Endodermal cell (in vitro differentiated cells): ENCODE results near the gene SYPL2. TPM values are rescaled to one million over a fixed set of nuclear protein-coding genes. Genes with fewer than 3 reads are reported as not detected.

Experiments
- DNase-seq: peaks from one replicate; pipeline ENCODE4 v3.0.0-alpha.2; 2017
- H3K27ac ChIP-seq: 2 replicates; pipeline ENCODE4 v1.5.1; 2013; ENCODE audit warnings: mild to moderate bottlenecking, low read depth, low read length, moderate library complexity
- H3K27me3 ChIP-seq: 2 replicates; pipeline ENCODE4 v1.6.1; 2013; ENCODE audit warnings: mild to moderate bottlenecking, low read length, moderate library complexity; ENCODE audit not compliant: insufficient read depth, control insufficient read depth, poor library complexity, severe bottlenecking
- H3K36me3 ChIP-seq: 2 replicates; pipeline ENCODE4 v1.7.0; 2013; ENCODE audit warnings: mild to moderate bottlenecking, low read length, moderate library complexity; ENCODE audit not compliant: control insufficient read depth, insufficient read depth
- H3K4me1 ChIP-seq: one replicate; pipeline ENCODE4 v1.7.0; 2013; ENCODE audit warnings: low read length; ENCODE audit not compliant: control insufficient read depth, insufficient read depth
- H3K4me3 ChIP-seq: 2 replicates; pipeline ENCODE4 v1.5.1; 2013; ENCODE audit warnings: mild to moderate bottlenecking, low read length, moderate library complexity
- H3K9ac ChIP-seq: 2 replicates; pipeline ENCODE4 v1.6.1; 2013; ENCODE audit warnings: mild to moderate bottlenecking, low read length, moderate library complexity; ENCODE audit not compliant: poor library complexity, severe bottlenecking; ENCODE audit errors: extremely low read depth
- H3K9me3 ChIP-seq: 2 replicates; pipeline ENCODE4 v1.6.1; 2013; ENCODE audit warnings: mild to moderate bottlenecking, low read length, moderate library complexity; ENCODE audit not compliant: control insufficient read depth
- H3K27ac Mint-ChIP-seq: 2 replicates; pipeline ENCODE4 v1.8.0; 2020; ENCODE audit warnings: mixed read lengths
- H3K27me3 Mint-ChIP-seq: 2 replicates; pipeline ENCODE4 v1.8.0; 2021; ENCODE audit warnings: mild to moderate bottlenecking, mixed read lengths; ENCODE audit not compliant: insufficient read depth
- H3K36me3 Mint-ChIP-seq: 2 replicates; pipeline ENCODE4 v1.8.0; 2020; ENCODE audit warnings: low read depth, mixed read lengths
- H3K4me1 Mint-ChIP-seq: 2 replicates; pipeline ENCODE4 v1.8.0; 2020; ENCODE audit warnings: mixed read lengths
- H3K4me3 Mint-ChIP-seq: 2 replicates; pipeline ENCODE4 v1.8.0; 2020; ENCODE audit warnings: mild to moderate bottlenecking, moderate library complexity, mixed read lengths
- H3K9me3 Mint-ChIP-seq: 2 replicates; pipeline ENCODE4 v1.8.0; 2020; ENCODE audit warnings: mild to moderate bottlenecking, mixed read lengths
- CTCF ChIP-seq: fragments of 200-600 bp; sonication (generic); conservative IDR thresholded peaks from 2 replicates; pipeline ENCODE4 v1.5.0; 2021; ENCODE audit warnings: antibody characterized with exemption, mild to moderate bottlenecking
- WGBS, 2 experiments: methylation state at CpG; one replicate each; pipeline versions ENCODE4 v1.1.5 to v1.1.7; 2013; ENCODE audit warnings: missing lambda C conversion rate in 2 of 2, mixed read lengths in 1 of 2; ENCODE audit not compliant: insufficient coverage in 1 of 2, insufficient read length in 1 of 2; 5-methylcytosine and 5-hydroxymethylcytosine counted together
- total RNA-seq, 2 donors: library from RNA; stranded (reverse); fragmentation: NEBNext Ultra II Directional in 1 of 2; extraction: Animal tissue kit (Norgen Biotek cat#: 25700) in 1 of 2; gene quantifications; 2 replicates in 1 of 2; 3 replicates in 1 of 2; pipeline ENCODE4 v1.2.1, GENCODE V29; 2021

Gene SYPL2
- total RNA-seq, 2 donors from 2014 or later: 0.64 TPM; not detected in 1

GRCh38 chr1:109527098-109527811 is 60.9 kb downstream of the SYPL2 start:
- no peak for TF ChIP-seq CTCF
- no peak overlapping the region for H3K9ac ChIP-seq
- no peak overlapping the region for H3K27ac ChIP-seq
- no peaks in the 10 kb centered on the region for H3K9me3 ChIP-seq
- Mint-ChIP-seq H3K27me3 (peaks cover 3% of the 10 kb centered on the region), H3K4me3 (no peak overlapping the region), H3K9me3 (peaks cover 5% of the 10 kb centered on the region), H3K27ac (no peak overlapping the region), H3K36me3 (no peaks in the 10 kb centered on the region), H3K4me1 (no peaks in the 10 kb centered on the region)
- H3K27me3 ChIP-seq: peaks cover 4% of the 10 kb centered on the region
- H3K4me1 ChIP-seq: no peaks in the 10 kb centered on the region
- 87 to 92% methylated on average over 14 of the region's 14 CpGs for WGBS, 2 experiments
- no peak for DNase-seq
- no peak overlapping the region for H3K4me3 ChIP-seq
- H3K36me3 ChIP-seq: no peaks in the 10 kb centered on the region

GRCh38 chr1:109527846-109528695 is 61.7 kb downstream of the SYPL2 start:
- WGBS, 2 experiments: 87 to 88% methylated on average over 5 to 9 of the region's 9 CpGs
- H3K4me3 ChIP-seq: no peak overlapping the region
- Mint-ChIP-seq H3K4me1 (peaks cover 2% of the 10 kb centered on the region), H3K36me3 (no peaks in the 10 kb centered on the region), H3K27me3 (peaks cover 3% of the 10 kb centered on the region), H3K27ac (no peak overlapping the region), H3K4me3 (no peak overlapping the region), H3K9me3 (peaks cover 5% of the 10 kb centered on the region)
- no peak for TF ChIP-seq CTCF
- DNase-seq: no peak
- H3K27ac ChIP-seq: no peak overlapping the region
- H3K9ac ChIP-seq: no peak overlapping the region
- no peaks in the 10 kb centered on the region for H3K9me3 ChIP-seq
- H3K4me1 ChIP-seq: peaks cover 3% of the 10 kb centered on the region
- no peaks in the 10 kb centered on the region for H3K36me3 ChIP-seq
- peaks cover 4% of the 10 kb centered on the region for H3K27me3 ChIP-seq

GRCh38 chr1:109528712-109529111 is 62.4 kb downstream of the SYPL2 start:
- Mint-ChIP-seq H3K9me3 (peaks cover 4% of the 10 kb centered on the region), H3K27ac (no peak overlapping the region), H3K4me3 (no peak overlapping the region), H3K27me3 (peaks cover 3% of the 10 kb centered on the region), H3K36me3 (no peaks in the 10 kb centered on the region), H3K4me1 (peaks cover 2% of the 10 kb centered on the region)
- H3K36me3 ChIP-seq: no peaks in the 10 kb centered on the region
- H3K27me3 ChIP-seq: peaks cover 4% of the 10 kb centered on the region
- H3K9ac ChIP-seq: no peak overlapping the region
- no peak overlapping the region for H3K4me3 ChIP-seq
- no peak overlapping the region for H3K27ac ChIP-seq
- no peak for TF ChIP-seq CTCF
- H3K9me3 ChIP-seq: no peaks in the 10 kb centered on the region
- DNase-seq: no peak
- H3K4me1 ChIP-seq: peaks cover 3% of the 10 kb centered on the region
- WGBS, 2 experiments: 83 to 92% methylated on average over 1 to 3 of the region's 3 CpGs
